HuH-7.5 (cell line): ENCODE measurements around the gene DHRS4.

Source experiments
- DNase-seq: peaks from one replicate; pipeline ENCODE4 v3.0.0; 2011; ENCODE audit warnings: low spot score

DHRS4 gene

GRCh38 chr14:23953464-23954278 is at the start of gene DHRS4:
DHRS4 (plus strand) TSS chr14:23953770; CDS start chr14:23953789, 19 bp downstream.
- DNase-seq: peak; percentile 65

DNA sequence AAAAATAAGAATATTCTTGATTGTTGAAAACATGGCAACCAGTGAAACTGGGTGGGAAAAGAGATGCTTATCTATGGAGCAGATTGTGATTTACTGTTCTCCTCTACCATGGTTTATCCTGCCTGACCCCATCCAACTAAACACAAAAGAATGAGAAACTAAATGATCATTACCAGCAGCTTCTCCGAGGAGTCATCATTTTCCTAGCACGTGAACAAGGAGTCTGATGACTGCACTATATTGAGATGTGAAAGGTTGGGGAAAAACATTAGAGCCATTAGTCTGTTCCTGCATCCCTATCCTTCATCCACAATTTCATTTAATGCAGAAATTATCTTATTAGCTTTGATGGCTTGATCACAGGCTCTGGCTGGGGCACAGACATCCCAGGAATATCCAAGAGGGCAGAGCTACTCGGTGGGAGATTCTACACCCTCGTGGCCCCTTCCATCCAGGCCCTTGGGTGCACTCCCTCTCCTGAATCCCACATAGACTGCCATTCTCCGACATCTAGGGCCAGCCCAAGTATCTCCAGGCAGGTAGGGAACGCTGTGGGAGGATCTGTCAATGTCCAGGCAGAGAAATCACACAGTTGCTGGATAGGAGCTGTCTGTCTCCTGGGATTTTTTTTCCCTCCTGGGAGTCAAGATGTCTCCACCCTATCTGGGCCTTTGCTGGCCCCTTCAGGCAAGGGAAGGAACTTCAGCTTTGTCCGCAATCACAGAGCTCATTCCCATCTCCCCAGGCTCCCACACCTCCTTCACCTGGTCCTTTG is 43.3 kb upstream of the DHRS4 start:
- peak; percentile 65 for DNase-seq

DNA sequence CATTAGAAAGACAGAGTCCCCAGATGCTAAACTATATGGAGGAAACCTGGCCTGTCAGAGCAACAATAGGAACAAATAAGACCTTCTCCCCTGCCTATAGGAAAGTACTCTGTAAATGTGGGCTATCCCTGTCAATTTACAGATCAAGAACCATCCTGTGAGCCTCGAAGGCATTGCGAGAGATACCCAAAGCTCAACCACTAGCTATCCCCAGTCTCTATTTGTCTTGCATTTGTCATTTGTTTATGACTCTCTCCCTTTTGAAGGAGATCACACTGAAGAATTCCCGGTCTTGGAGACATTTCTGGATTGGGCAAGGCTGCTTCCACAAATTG is 42.7 kb upstream of the DHRS4 start:
- DNase-seq: no peak

DNA sequence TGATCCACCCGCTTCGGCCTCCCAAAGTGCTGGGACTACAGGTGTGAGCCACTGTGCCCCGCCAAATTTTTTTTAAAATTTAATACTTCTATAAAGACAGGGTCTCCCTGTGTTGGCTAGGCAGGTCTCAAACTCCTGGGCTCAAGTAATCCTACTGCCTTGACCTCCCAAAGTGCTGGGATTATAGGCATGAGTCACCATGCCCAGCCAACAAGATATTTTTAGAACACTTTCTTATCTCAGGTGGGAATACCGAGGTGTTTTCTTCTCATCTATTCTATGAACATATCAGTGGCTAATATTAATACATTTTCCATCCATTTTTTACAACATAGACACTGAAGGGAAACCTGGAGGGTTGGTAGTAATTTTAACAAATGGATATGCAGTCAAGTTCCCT is 38.0 kb upstream of the DHRS4 start:
- no peak for DNase-seq

GRCh38 chr14:23916004-23916403 is 37.6 kb upstream of the DHRS4 start:
- no peak for DNase-seq

DNA sequence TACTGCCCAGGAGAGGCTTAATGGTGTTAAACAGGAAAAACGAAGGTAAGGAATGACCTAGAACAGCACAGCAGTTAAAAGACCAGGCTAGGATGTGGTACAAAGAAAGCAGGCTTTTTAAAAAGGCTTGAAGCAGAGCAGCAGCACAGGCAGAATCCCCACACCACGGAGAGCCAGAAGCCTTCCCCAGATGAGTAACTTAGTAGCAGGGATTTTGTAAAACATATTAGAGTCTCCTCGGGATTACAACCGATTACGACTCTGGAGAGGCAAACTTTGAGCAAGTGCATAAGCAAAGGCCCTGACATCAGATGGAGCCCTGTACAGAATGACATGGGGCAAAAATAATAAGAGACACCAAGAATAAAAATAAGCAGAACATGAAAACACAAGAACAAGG is 37.1 kb upstream of the DHRS4 start:
- DNase-seq: no peak

DNA sequence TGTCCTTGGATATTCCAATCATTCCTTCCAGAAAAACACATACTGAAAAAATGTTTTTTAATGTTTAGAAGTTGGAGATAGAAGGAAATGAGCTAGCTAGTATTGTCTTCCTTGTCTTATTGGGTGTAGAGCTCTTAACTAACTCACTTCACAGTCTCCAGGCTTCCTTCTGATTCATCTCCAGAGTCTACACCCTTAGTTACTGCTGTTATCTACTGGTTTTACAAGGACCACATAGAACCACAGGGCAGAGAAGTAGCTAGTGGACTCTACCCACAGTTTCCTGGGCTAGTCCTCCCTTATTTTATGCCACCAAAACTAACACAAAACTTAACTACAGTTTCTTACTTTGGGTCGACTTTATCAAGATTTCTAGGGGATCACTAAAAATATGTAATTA is 31.0 kb upstream of the DHRS4 start:
- no peak for DNase-seq

- DNase-seq: no peak
Observed at GRCh38 chr14:23925523-23926075, 28.0 kb upstream of the DHRS4 start.

DNA sequence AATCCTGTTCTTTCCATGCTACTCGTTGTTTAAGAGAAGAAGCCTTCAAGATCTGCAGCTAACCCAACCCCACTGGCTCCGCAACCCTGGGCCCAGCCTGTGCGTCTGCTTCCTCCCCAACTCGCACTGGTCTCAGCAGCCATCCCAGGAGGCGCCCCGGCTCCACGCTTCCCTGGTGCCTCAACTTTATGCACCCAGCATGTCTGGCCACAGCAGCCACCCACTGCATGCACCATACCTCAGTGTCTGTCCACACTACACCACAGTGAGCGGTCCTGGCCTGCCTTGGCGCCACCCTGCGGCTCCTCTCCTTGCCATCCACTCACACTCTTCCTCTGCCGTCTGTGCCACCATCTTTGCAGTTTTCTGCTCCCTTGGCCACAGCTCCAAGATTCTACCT is 27.0 kb upstream of the DHRS4 start:
- no peak for DNase-seq

DNA sequence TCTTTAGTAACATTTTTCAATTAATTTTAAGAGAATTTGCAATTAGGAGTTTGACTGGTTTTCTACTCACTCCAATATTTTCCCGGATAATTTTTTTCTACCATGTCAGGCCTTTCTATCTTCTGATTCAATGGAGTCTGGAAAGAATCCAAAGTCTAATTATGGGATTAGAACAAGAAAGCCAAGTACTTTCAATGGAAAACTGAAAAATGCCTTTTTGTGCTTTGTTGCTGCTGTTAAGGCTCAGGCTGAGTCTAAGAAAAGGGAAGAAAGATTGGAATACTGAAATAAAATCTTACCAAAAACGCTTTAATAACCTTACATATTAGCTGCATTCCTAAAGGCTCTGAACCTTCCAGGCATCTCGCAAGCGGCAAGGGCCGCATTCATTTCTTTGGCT is 24.4 kb upstream of the DHRS4 start:
- no peak for DNase-seq

- DNase-seq: peak; percentile 58
Observed at GRCh38 chr14:23929822-23930294, 23.7 kb upstream of the DHRS4 start.

DNA sequence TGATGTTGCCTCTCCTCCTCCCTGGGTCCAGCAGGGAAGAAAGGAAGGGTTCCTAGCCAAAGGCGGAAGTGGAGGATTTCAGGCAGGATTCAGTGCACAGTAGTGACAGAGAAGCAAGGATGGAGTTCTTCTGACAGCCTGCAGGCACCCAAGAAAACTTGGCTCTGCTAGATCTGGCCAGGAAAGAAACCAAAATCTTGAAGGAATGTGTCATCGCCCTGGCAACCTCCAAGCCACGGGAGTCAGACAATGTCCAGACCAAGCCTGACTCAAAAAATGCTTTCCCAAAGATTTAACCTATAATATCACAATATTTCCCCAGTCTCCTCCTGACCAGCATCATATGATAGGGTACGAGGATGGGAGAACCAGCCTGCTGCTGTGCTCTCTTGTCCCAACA is 22.8 kb upstream of the DHRS4 start:
- no peak for DNase-seq

DNA sequence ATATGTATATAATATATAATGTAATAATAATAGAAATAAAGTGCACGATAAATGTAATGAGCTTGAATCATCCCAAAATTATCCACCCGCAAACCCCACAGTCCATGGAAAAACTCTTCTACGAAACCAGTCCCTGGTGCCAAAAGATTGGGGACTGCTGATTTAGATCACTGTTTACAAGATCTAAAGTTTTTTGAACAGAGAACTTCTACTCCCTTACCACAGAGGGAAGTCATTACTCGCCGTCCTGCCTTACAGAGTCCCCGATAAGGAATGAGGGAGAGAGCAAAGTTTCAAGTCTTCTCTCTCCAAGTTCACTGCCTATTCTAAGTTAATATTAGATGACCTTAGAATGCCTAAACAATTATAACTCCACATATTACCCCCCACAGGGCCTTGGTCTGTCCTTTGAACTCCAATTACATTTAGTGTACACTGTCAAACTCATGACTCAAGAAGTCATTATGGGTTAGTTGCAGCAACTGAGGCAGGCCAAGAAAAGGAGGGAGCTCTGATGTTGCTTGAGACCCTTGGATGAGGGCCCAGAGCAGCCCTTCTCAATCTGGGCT is 21.8 kb upstream of the DHRS4 start:
- DNase-seq: no peak

DNA sequence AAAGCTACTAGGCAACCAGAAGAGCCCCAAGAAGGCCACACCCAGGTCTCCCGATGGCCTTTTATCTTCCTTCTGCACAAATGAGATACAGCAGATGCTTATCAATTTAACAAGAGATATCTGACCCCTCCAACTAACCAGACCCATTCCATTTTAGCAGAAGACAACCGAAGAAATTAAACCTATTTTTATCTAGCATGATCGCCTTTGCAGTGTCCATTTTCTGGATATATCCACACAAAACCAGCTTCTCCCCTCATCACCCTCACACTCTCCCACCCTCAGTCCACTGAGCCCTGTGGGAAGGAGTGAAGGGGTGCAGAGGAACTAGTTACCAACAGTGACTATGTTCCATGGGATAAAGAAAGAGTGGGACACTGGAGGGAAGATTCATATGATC is 20.9 kb upstream of the DHRS4 start:
- no peak for DNase-seq

DNA sequence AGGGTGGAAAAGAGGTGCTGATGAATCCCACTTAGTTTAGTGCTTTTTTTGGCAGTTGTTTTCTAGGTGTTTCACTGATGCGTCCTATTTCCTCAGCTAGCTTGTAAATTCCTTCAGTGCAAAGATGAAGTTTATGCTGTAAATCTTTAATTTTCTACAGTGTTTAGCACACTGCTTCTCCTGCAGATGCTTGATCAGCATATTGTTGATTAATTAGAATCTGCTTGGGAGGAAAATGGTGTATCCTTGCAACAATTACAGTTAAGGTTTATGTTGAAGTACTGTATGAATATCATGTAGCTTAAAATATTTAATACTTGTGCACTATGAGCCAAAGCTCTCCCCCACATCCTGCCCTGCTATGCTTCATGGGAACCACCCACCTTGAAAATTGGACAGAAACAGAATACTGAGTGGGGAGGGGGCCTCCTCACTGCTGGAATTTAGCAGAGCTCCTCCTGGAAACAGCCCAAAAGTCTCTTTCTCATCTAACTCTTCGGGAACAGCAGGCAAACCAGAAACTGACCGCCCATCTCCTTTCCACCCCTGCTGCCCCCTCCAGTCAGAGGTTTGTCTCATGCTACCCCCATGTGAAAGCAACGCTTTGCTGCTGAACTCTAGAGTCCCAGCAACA is 20.3 kb upstream of the DHRS4 start:
- DNase-seq: no peak

DNA sequence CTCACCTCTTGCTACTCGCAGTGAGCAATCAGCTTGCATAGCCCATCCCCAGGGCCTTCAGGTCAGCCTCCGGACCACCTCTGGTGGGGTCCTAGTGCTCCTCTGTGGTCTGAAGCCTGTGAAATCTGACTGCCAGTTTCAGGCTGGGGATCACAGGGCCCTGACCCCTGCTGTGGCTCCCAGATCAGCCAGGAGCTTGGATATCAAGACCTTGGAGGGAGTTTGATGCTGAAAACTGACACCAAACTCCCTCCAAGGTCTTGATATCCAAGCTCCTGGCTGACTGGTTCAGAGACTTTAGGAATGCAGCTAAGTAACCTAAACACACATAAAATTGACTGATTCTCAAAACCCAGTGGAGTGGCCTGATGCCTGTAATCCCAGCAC is 19.8 kb upstream of the DHRS4 start:
- no peak for DNase-seq

GRCh38 chr14:23935158-23935557 is 18.4 kb upstream of the DHRS4 start:
- no peak for DNase-seq

DNA sequence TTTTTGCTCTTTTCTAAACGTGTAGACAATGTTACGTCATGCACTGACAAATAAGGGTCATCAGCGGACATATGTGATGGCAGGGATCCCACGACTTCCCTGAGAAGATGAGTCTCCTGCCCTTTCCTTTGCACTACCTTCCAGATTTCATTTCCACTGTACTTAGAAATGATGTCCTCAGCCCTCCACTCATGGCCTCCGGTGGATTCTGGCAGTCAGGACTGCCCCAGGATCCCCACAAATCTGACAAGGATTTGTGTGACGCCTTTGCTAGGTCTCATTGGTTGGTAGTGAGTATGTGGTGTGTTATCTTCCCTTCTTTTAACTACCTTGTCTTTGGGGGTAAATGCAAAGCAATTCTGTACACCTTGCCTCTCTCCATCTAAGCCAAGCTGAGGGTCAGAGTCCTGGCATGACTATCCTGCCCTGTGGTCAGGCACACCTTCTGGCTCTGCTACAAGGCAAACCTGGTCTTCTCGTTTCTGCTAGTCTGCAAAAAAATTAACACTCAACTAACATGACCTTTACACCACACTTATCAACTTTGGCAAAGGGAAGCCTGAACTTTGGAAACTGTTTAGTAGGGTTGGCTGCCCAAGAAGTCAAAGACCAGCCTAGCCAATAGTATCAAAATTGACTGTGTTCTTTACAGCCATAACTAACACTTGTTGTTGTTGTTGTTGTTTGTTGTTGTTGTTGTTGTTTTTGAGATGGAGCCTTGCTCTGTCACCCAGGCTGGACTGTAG is 17.3 kb upstream of the DHRS4 start:
- DNase-seq: no peak

DNA sequence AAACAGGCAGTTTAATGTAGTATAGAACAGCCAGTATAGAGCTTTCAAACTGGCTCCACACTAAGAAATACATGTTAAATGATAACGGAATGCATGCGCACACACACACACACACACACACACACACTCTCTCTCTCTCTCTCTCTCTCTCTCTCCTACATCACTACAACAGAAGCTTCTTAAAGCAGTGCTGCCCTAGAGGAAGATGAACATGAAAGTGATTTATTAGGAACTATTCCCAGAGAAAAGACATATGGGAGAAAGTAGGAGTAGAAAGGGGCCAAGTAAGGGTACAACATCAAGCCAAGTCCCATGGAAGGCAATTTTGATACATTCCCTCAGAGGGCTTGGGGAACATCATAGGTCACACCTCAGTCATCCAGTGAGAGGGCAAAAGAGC is 16.4 kb upstream of the DHRS4 start:
- DNase-seq: no peak

GRCh38 chr14:23938823-23939222 is 14.7 kb upstream of the DHRS4 start:
- DNase-seq: no peak

- DNase-seq: no peak
Observed at GRCh38 chr14:23939607-23940326, 13.8 kb upstream of the DHRS4 start.
